PC-9 (cell line): ENCODE data around the gene CLCF1.

Experiments
- CTCF ChIP-seq: fragments of 200-600 bp; sonication (generic); conservative IDR thresholded peaks from 2 replicates; pipeline ENCODE4 v1.6.1; 2017; ENCODE audit warnings: mixed run types, antibody characterized with exemption, mild to moderate bottlenecking, moderate library complexity
- EZH2 ChIP-seq: fragments of 200-600 bp; sonication (generic); IDR thresholded peaks from 2 replicates; pipeline ENCODE4 v1.8.0; 2017; ENCODE audit warnings: antibody characterized with exemption, low read depth

- TF ChIP-seq EZH2 (no peak), CTCF (no peak)
Observed at GRCh38 chr11:67321313-67321871, 52.0 kb downstream of the CLCF1 start.
